ENCODE measurements around the gene UBAP2.

The UBAP2 gene

GRCh38 chr9:33926746-33927485 lies 121.8 kb downstream of the UBAP2 start:
- DNase-seq (ENCODE audit: extremely low read depth, low read depth): no peak
- no peak overlapping the region for H3K4me3 ChIP-seq (replicated peaks; ENCODE audit: low read depth, low read length)
- no peak for TF ChIP-seq CTCF (IDR thresholded peaks at IDR 0.05; ENCODE audit: low read depth, low read length, missing control alignments)

GRCh38 chr9:33924978-33925797 lies 123.5 kb downstream of the UBAP2 start:
- TF ChIP-seq CTCF (IDR thresholded peaks at IDR 0.05; ENCODE audit: low read depth, low read length, missing control alignments): peak; percentile 72
- DNase-seq (ENCODE audit: extremely low read depth, low read depth): no peak
- H3K4me3 ChIP-seq (replicated peaks; ENCODE audit: low read depth, low read length): no peak overlapping the region

GRCh38 chr9:33923998-33924701 lies 124.5 kb downstream of the UBAP2 start:
- no peak overlapping the region for H3K4me3 ChIP-seq (replicated peaks; ENCODE audit: low read depth, low read length)
- TF ChIP-seq CTCF (IDR thresholded peaks at IDR 0.05; ENCODE audit: low read depth, low read length, missing control alignments): no peak
- DNase-seq (ENCODE audit: extremely low read depth, low read depth): no peak

- no peak overlapping the region for H3K4me3 ChIP-seq (replicated peaks; ENCODE audit: low read depth, low read length)
- no peak for DNase-seq (ENCODE audit: extremely low read depth, low read depth)
- no peak for TF ChIP-seq CTCF (IDR thresholded peaks at IDR 0.05; ENCODE audit: low read depth, low read length, missing control alignments)
These were observed 125.6 kb downstream of the UBAP2 start for GRCh38 chr9:33923079-33923478.

GRCh38 chr9:33921967-33922895 lies 126.5 kb downstream of the UBAP2 start:
- H3K4me3 ChIP-seq (replicated peaks; ENCODE audit: low read depth, low read length): no peak overlapping the region
- no peak for DNase-seq (ENCODE audit: extremely low read depth, low read depth)
- peak; percentile 87 for TF ChIP-seq CTCF (IDR thresholded peaks at IDR 0.05; ENCODE audit: low read depth, low read length, missing control alignments)

All from HFF-Myc (cell line).